ENCODE data around the gene ATP6V0C. TPM values are rescaled to one million over a fixed set of nuclear protein-coding genes. Genes with fewer than 3 reads are reported as not detected.

Gene ATP6V0C
- total and polyA plus RNA-seq, 4 experiments from 2014 or later: 57.5 to 129 (median 103) TPM

DNA sequence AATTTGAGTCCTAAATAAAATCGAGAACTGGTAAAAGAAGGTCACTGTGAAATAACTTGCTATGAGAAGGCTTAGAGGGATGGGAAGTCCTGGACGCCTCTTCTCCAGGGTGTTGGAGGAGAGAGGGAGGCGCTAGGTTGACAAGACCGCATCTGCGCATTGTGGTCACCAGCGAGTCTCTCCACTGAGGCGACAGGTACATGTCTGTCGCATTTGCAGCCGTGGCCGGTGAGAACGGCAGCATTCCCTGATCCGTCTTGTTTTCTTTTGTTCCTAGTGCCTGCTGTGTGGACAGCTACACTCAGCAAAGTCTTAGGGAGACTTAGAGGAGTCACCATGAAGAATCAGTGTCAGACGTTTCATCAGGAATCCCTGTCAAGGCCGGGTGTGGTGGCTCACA lies 8.1 kb upstream of the ATP6V0C start:
- Histone ChIP-seq H3K36me3 (ENCODE audit: insufficient read depth, low read length) (no peaks in the 10 kb centered on the region), H3K4me1 (ENCODE audit: insufficient read depth, low read length) (no peaks in the 10 kb centered on the region), H3K9me3 (ENCODE audit: control insufficient read depth in 1 of 2, low read length in 2 of 2) (no peaks in the 10 kb centered on the region), H3K27ac (ENCODE audit: low read depth, low read length) (no peak overlapping the region), H3K27me3 (ENCODE audit: insufficient read depth, low read length) (no peaks in the 10 kb centered on the region), H3K4me3 (ENCODE audit: low read length in 2 of 2) (no peak overlapping the region)
- ChIA-PET POLR2A (ENCODE audit: partially characterized antibody) (no interaction called here), CTCF (ENCODE audit: partially characterized antibody) (no interaction called here)
- H3K4me1 Mint-ChIP-seq: no peaks in the 10 kb centered on the region
- H3K27me3 Mint-ChIP-seq: no peaks in the 10 kb centered on the region
- H3K27ac Mint-ChIP-seq: no peak overlapping the region
- H3K36me3 Mint-ChIP-seq: no peaks in the 10 kb centered on the region
- no peak overlapping the region for H3K4me3 Mint-ChIP-seq
- intact Hi-C loops (cut with micrococcal nuclease): no loop called here
- DNase-seq: no peak
- no peaks in the 10 kb centered on the region for H3K9me3 Mint-ChIP-seq

DNA sequence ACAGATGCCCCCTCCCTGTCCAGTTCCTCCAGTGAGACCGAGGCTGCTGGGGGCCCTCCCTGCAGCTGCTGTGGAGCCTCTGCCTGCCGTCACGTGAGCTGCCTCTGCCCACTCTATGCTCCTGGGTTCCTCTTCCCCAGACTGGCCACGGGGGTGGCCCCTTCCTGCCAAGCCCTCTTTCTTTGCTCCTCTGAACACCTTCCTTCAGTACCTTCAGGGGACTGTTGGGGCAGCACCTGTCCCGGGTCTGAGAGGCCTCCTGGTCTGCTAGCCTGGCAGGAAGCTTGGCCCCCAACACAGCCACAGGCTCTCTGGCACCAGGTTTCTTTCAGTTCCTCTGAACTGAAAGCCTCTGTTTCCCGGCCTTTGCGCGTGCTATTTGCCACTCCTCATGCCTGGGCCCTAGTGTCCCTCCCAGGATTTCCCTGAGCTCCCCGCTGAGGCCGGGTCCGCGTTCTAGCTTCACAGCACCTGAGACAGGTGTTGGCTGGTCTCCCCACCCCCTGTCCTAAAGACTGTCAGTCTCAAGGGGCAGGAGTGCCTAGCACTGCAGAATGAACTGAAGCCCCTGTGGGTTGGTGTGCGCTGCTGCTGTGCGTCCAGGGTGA lies 6.6 kb upstream of the ATP6V0C start:
- Histone ChIP-seq H3K27ac (ENCODE audit: low read depth, low read length) (no peak overlapping the region), H3K4me1 (ENCODE audit: insufficient read depth, low read length) (no peaks in the 10 kb centered on the region), H3K27me3 (ENCODE audit: insufficient read depth, low read length) (no peaks in the 10 kb centered on the region), H3K4me3 (ENCODE audit: low read length in 2 of 2) (no peak overlapping the region), H3K9me3 (ENCODE audit: control insufficient read depth in 1 of 2, low read length in 2 of 2) (no peaks in the 10 kb centered on the region), H3K36me3 (ENCODE audit: insufficient read depth, low read length) (no peaks in the 10 kb centered on the region)
- peak overlapping the region in 1 of 7 donors; percentile 73 for H3K27ac Mint-ChIP-seq
- H3K27me3 Mint-ChIP-seq: no peaks in the 10 kb centered on the region
- H3K4me1 Mint-ChIP-seq: peaks cover 0 to 2% (median 1%) of the 10 kb centered on the region in 4 donors
- intact Hi-C loops (cut with micrococcal nuclease): no loop called here
- DNase-seq: no peak
- POLR2A ChIA-PET (ENCODE audit: partially characterized antibody): no interaction called here
- no peak overlapping the region for H3K4me3 Mint-ChIP-seq
- CTCF ChIA-PET (ENCODE audit: partially characterized antibody): interaction anchor here (0.6 kb wide), 1 partner anchor 486 kb away, joined by 3 read pairs; no protein-coding TSS in a partner anchor
- H3K36me3 Mint-ChIP-seq: no peaks in the 10 kb centered on the region
- H3K9me3 Mint-ChIP-seq: no peaks in the 10 kb centered on the region

GRCh38 chr16:2507665-2508064 lies 6.1 kb upstream of the ATP6V0C start:
- Mint-ChIP-seq H3K9me3 (no peaks in the 10 kb centered on the region), H3K27ac (no peak overlapping the region), H3K4me3 (no peak overlapping the region), H3K4me1 (peaks cover 0 to 8% (median 5%) of the 10 kb centered on the region in 4 donors), H3K36me3 (no peaks in the 10 kb centered on the region), H3K27me3 (no peaks in the 10 kb centered on the region)
- Histone ChIP-seq H3K4me3 (ENCODE audit: low read length in 2 of 2) (no peak overlapping the region), H3K27ac (ENCODE audit: low read depth, low read length) (no peak overlapping the region), H3K36me3 (ENCODE audit: insufficient read depth, low read length) (no peaks in the 10 kb centered on the region), H3K9me3 (ENCODE audit: control insufficient read depth in 1 of 2, low read length in 2 of 2) (no peaks in the 10 kb centered on the region), H3K4me1 (ENCODE audit: insufficient read depth, low read length) (no peaks in the 10 kb centered on the region), H3K27me3 (ENCODE audit: insufficient read depth, low read length) (no peaks in the 10 kb centered on the region)
- ChIA-PET POLR2A (ENCODE audit: partially characterized antibody) (no interaction called here), CTCF (ENCODE audit: partially characterized antibody) (no interaction called here)
- intact Hi-C loops (cut with micrococcal nuclease): no loop called here
- DNase-seq: peak in 1 of 5 donors; percentile 29

GRCh38 chr16:2508722-2509400 lies 4.9 kb upstream of the ATP6V0C start:
- Mint-ChIP-seq H3K4me3 (no peak overlapping the region), H3K27ac (no peak overlapping the region), H3K27me3 (no peaks in the 10 kb centered on the region), H3K36me3 (no peaks in the 10 kb centered on the region), H3K4me1 (peaks cover 5 to 20% (median 10%) of the 10 kb centered on the region in 4 donors), H3K9me3 (peaks cover 0 to 2% (median 0%) of the 10 kb centered on the region in 8 donors)
- ChIA-PET POLR2A (ENCODE audit: partially characterized antibody) (no interaction called here), CTCF (ENCODE audit: partially characterized antibody) (no interaction called here)
- H3K36me3 ChIP-seq (ENCODE audit: insufficient read depth, low read length): no peaks in the 10 kb centered on the region
- no peak overlapping the region for H3K27ac ChIP-seq (ENCODE audit: low read depth, low read length)
- DNase-seq: no peak
- H3K9me3 ChIP-seq (ENCODE audit: control insufficient read depth in 1 of 2, low read length in 2 of 2): no peaks in the 10 kb centered on the region
- no peak overlapping the region for H3K4me3 ChIP-seq (ENCODE audit: low read length in 2 of 2)
- intact Hi-C loops (cut with micrococcal nuclease): no loop called here
- H3K4me1 ChIP-seq (ENCODE audit: insufficient read depth, low read length): peaks cover 7% of the 10 kb centered on the region
- H3K27me3 ChIP-seq (ENCODE audit: insufficient read depth, low read length): no peaks in the 10 kb centered on the region

DNA sequence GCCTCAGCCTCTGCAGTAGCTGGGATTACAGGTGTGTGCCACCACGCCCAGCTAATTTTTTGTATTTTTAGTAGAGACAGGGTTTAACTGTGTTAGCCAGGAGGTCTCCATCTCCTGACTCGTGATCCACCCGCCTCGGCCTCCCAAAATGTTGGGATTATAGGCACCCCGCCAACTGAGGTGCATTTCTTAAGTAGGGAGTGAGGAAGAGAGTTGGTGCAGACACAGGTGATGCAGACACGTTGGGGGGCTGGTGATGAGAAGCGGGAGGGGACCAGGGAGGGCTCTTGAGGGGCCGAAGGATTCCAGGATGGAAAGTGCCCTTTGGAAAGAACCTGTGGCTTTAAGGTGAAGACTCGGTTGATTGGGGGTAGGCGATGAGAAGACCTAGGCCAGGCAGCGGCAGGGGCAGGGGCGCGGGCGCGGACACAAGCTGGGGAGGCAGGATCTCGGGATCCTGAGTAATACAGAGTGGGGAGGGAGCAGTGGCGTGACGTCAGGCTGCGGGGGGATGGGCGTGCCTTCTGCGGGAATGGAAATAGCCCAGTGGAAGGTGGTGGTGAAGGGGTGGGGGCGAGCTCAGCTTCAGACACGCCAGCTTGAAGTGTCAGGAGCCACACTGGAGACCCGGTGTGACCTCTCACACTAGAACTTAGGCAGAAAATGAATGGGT lies 2.5 kb upstream of the ATP6V0C start:
- Histone ChIP-seq H3K36me3 (ENCODE audit: insufficient read depth, low read length) (no peaks in the 10 kb centered on the region), H3K4me1 (ENCODE audit: insufficient read depth, low read length) (peaks cover 24% of the 10 kb centered on the region), H3K4me3 (ENCODE audit: low read length in 2 of 2) (no peak overlapping the region), H3K9me3 (ENCODE audit: control insufficient read depth in 1 of 2, low read length in 2 of 2) (no peaks in the 10 kb centered on the region), H3K27me3 (ENCODE audit: insufficient read depth, low read length) (no peaks in the 10 kb centered on the region), H3K27ac (ENCODE audit: low read depth, low read length) (no peak overlapping the region)
- DNase-seq: peak in 1 of 5 donors; percentile 36
- Mint-ChIP-seq H3K27me3 (no peaks in the 10 kb centered on the region), H3K4me3 (peak overlapping the region in 1 of 8 donors; percentile 25), H3K36me3 (peaks cover 0 to 14% of the 10 kb centered on the region in 2 donors), H3K4me1 (peaks cover 18 to 40% (median 25%) of the 10 kb centered on the region in 4 donors), H3K9me3 (peaks cover 0 to 4% (median 0%) of the 10 kb centered on the region in 8 donors), H3K27ac (peak overlapping the region in 2 of 7 donors; percentile 43 to 91)
- intact Hi-C loops (cut with micrococcal nuclease): loop anchor here (5.0 to 10.0 kb wide), 2 partner anchors 161 to 246 kb away; partner anchors contain the start of gene RNPS1
- CTCF ChIA-PET (ENCODE audit: partially characterized antibody): no interaction called here
- POLR2A ChIA-PET (ENCODE audit: partially characterized antibody): interaction anchor here (6.1 kb wide), 1 partner anchor 21 kb away, joined by 101 read pairs; the partner anchor contains the start of gene CEMP1

- H3K27me3 ChIP-seq (ENCODE audit: insufficient read depth, low read length): no peaks in the 10 kb centered on the region
- H3K36me3 Mint-ChIP-seq: peaks cover 0 to 23% of the 10 kb centered on the region in 2 donors
- H3K27ac Mint-ChIP-seq: peak overlapping the region; percentile 57 to 97 (median 92)
- H3K4me3 Mint-ChIP-seq: peak overlapping the region; percentile 7 to 91 (median 85)
- H3K4me3 ChIP-seq (ENCODE audit: low read length in 2 of 2): no peak overlapping the region
- no peak overlapping the region for H3K27ac ChIP-seq (ENCODE audit: low read depth, low read length)
- peak in 1 of 5 donors; percentile 41 for DNase-seq
- intact Hi-C loops (cut with micrococcal nuclease): loop anchor here (5.0 to 10.0 kb wide), 2 partner anchors 160 to 247 kb away; partner anchors contain the start of gene RNPS1
- no peaks in the 10 kb centered on the region for H3K27me3 Mint-ChIP-seq
- ChIA-PET POLR2A (ENCODE audit: partially characterized antibody) (interaction anchor here (0.9 to 6.1 kb wide), 4 partner anchors 20 to 260 kb away, joined by 3 to 101 read pairs (median 14); partner anchors contain the start of genes CEMP1 and PDPK1), CTCF (ENCODE audit: partially characterized antibody) (no interaction called here)
- no peaks in the 10 kb centered on the region for H3K9me3 ChIP-seq (ENCODE audit: control insufficient read depth in 1 of 2, low read length in 2 of 2)
- H3K36me3 ChIP-seq (ENCODE audit: insufficient read depth, low read length): no peaks in the 10 kb centered on the region
- peaks cover 0 to 6% (median 0%) of the 10 kb centered on the region in 8 donors for H3K9me3 Mint-ChIP-seq
- peaks cover 27 to 49% (median 33%) of the 10 kb centered on the region in 4 donors for H3K4me1 Mint-ChIP-seq
- peaks cover 33% of the 10 kb centered on the region for H3K4me1 ChIP-seq (ENCODE audit: insufficient read depth, low read length)
Observed at GRCh38 chr16:2511996-2512734, 1.6 kb upstream of the ATP6V0C start.
